HUES6 (cell line): ENCODE measurements around the gene ELF1.

ENCODE experiments used
- H3K27ac ChIP-seq: 2 replicates; pipeline ENCODE4 v1.7.0; 2013; ENCODE audit warnings: low read depth, mild to moderate bottlenecking, low read length, inconsistent platforms
- H3K27me3 ChIP-seq: 2 replicates; pipeline ENCODE4 v1.6.1; 2013; ENCODE audit warnings: low read length; ENCODE audit not compliant: control insufficient read depth, insufficient read depth
- H3K36me3 ChIP-seq: 2 replicates; pipeline ENCODE4 v1.6.1; 2013; ENCODE audit warnings: low read length; ENCODE audit not compliant: control insufficient read depth, insufficient read depth
- H3K4me1 ChIP-seq: 2 replicates; pipeline ENCODE4 v1.6.1; 2013; ENCODE audit warnings: low read length; ENCODE audit not compliant: control insufficient read depth, insufficient read depth
- H3K4me3 ChIP-seq: 2 replicates; pipeline ENCODE4 v1.5.1; 2013; ENCODE audit warnings: low read depth, low read length
- H3K9ac ChIP-seq: one replicate; pipeline ENCODE4 v1.6.1; 2013; ENCODE audit warnings: mild to moderate bottlenecking, low read length
- H3K9me3 ChIP-seq: 2 replicates; pipeline ENCODE4 v1.6.1; 2013; ENCODE audit warnings: low read depth, low read length; ENCODE audit not compliant: control insufficient read depth, insufficient read depth

ELF1 gene

GRCh38 chr13:41005704-41006103, 13.4 kb downstream of the ELF1 start:
- Histone ChIP-seq H3K4me1 (peaks cover 15% of the 10 kb centered on the region; the same call in 1 of the 2 replicates), H3K27me3 (no peaks in the 10 kb centered on the region), H3K9me3 (no peaks in the 10 kb centered on the region), H3K4me3 (no peak overlapping the region), H3K9ac (no peak overlapping the region), H3K36me3 (no peaks in the 10 kb centered on the region), H3K27ac (no peak overlapping the region)

GRCh38 chr13:41004875-41005693, 14.0 kb downstream of the ELF1 start:
- Histone ChIP-seq H3K4me3 (no peak overlapping the region), H3K27me3 (no peaks in the 10 kb centered on the region), H3K9ac (no peak overlapping the region), H3K27ac (no peak overlapping the region), H3K9me3 (no peaks in the 10 kb centered on the region), H3K36me3 (no peaks in the 10 kb centered on the region), H3K4me1 (peaks cover 15% of the 10 kb centered on the region; the same call in 1 of the 2 replicates)

GRCh38 chr13:41002606-41003005, 16.5 kb downstream of the ELF1 start:
- no peak overlapping the region for H3K9ac ChIP-seq
- no peaks in the 10 kb centered on the region for H3K9me3 ChIP-seq
- H3K36me3 ChIP-seq = no peaks in the 10 kb centered on the region
- no peak overlapping the region for H3K4me3 ChIP-seq
- no peak overlapping the region for H3K27ac ChIP-seq
- peaks cover 13% of the 10 kb centered on the region; the same call in 1 of the 2 replicates for H3K4me1 ChIP-seq
- no peaks in the 10 kb centered on the region for H3K27me3 ChIP-seq

- no peak overlapping the region for H3K27ac ChIP-seq
- no peak overlapping the region for H3K9ac ChIP-seq
- H3K4me1 ChIP-seq = peaks cover 4% of the 10 kb centered on the region; the same call in 1 of the 2 replicates
- H3K27me3 ChIP-seq = no peaks in the 10 kb centered on the region
- H3K4me3 ChIP-seq = no peak overlapping the region
- no peaks in the 10 kb centered on the region for H3K9me3 ChIP-seq
- H3K36me3 ChIP-seq = no peaks in the 10 kb centered on the region
These were observed 17.4 kb downstream of the ELF1 start for GRCh38 chr13:41001695-41002094.

- Histone ChIP-seq H3K36me3 (no peaks in the 10 kb centered on the region), H3K27me3 (no peaks in the 10 kb centered on the region), H3K4me1 (no peaks in the 10 kb centered on the region), H3K4me3 (no peak overlapping the region), H3K9ac (no peak overlapping the region), H3K9me3 (0 out of 2 replicates have a peak, but pooled peaks cover 6% of the 10 kb centered on the region), H3K27ac (no peak overlapping the region)
These were observed 19.7 kb downstream of the ELF1 start for GRCh38 chr13:40999416-40999815.

- no peak overlapping the region for H3K4me3 ChIP-seq
- H3K27me3 ChIP-seq = no peaks in the 10 kb centered on the region
- peaks cover 15% of the 10 kb centered on the region for H3K4me1 ChIP-seq
- no peaks in the 10 kb centered on the region for H3K36me3 ChIP-seq
- 0 out of 2 replicates have a peak, but pooled peaks cover 6% of the 10 kb centered on the region for H3K9me3 ChIP-seq
- no peak overlapping the region for H3K27ac ChIP-seq
- no peak overlapping the region for H3K9ac ChIP-seq
These were observed 22.6 kb downstream of the ELF1 start for GRCh38 chr13:40996426-40997092.

- Histone ChIP-seq H3K9ac (no peak overlapping the region), H3K9me3 (0 out of 2 replicates have a peak, but pooled peaks cover 6% of the 10 kb centered on the region), H3K27me3 (no peaks in the 10 kb centered on the region), H3K4me1 (peaks cover 15% of the 10 kb centered on the region), H3K36me3 (no peaks in the 10 kb centered on the region), H3K4me3 (no peak overlapping the region), H3K27ac (no peak overlapping the region)
These were observed 23.1 kb downstream of the ELF1 start for GRCh38 chr13:40995997-40996396.

- Histone ChIP-seq H3K9ac (no peak overlapping the region), H3K36me3 (no peaks in the 10 kb centered on the region), H3K4me1 (peaks cover 15% of the 10 kb centered on the region), H3K9me3 (0 out of 2 replicates have a peak, but pooled peaks cover 6% of the 10 kb centered on the region), H3K4me3 (no peak overlapping the region), H3K27ac (no peak overlapping the region), H3K27me3 (no peaks in the 10 kb centered on the region)
These were observed 24.4 kb downstream of the ELF1 start for GRCh38 chr13:40994581-40995230.

GRCh38 chr13:40993987-40994386, 25.1 kb downstream of the ELF1 start:
- Histone ChIP-seq H3K4me1 (peaks cover 15% of the 10 kb centered on the region), H3K27me3 (no peaks in the 10 kb centered on the region), H3K36me3 (no peaks in the 10 kb centered on the region), H3K27ac (no peak overlapping the region), H3K4me3 (no peak overlapping the region), H3K9me3 (0 out of 2 replicates have a peak, but pooled peaks cover 6% of the 10 kb centered on the region), H3K9ac (no peak overlapping the region)

- Histone ChIP-seq H3K9me3 (0 out of 2 replicates have a peak, but pooled peaks cover 6% of the 10 kb centered on the region), H3K9ac (no peak overlapping the region), H3K4me3 (no peak overlapping the region), H3K27ac (peak overlapping the region; percentile 32; the same call in 1 of the 2 replicates), H3K4me1 (peaks cover 15% of the 10 kb centered on the region), H3K36me3 (no peaks in the 10 kb centered on the region), H3K27me3 (no peaks in the 10 kb centered on the region)
These were observed 26.2 kb downstream of the ELF1 start for GRCh38 chr13:40992678-40993518.
